Fibroblast of lung (primary cell): ENCODE measurements around the gene JMJD4. TPM values are rescaled to one million over a fixed set of nuclear protein-coding genes. Genes with fewer than 3 reads are reported as not detected.

Experiments
- DNase-seq, 2 donors: peaks; one replicate each; pipeline versions ENCODE4 v3.0.0 to v3.0.0-alpha.2; 2010; ENCODE audit warnings: low read depth in 2 of 2
- H2AFZ ChIP-seq: 2 replicates; pipeline ENCODE4 v1.5.1; 2012; ENCODE audit warnings: low read length, control low read depth, inconsistent platforms
- H3K27ac ChIP-seq: 2 replicates; pipeline ENCODE4 v1.5.1; 2011; ENCODE audit warnings: low read length, control low read depth; ENCODE audit not compliant: insufficient read depth
- H3K27me3 ChIP-seq: 2 replicates; pipeline ENCODE4 v1.5.1; 2011; ENCODE audit warnings: mild to moderate bottlenecking, low read length; ENCODE audit not compliant: control insufficient read depth, insufficient read depth
- H3K36me3 ChIP-seq: 2 replicates; pipeline ENCODE4 v1.5.1; 2011; ENCODE audit warnings: low read length; ENCODE audit not compliant: control insufficient read depth, insufficient read depth
- H3K4me1 ChIP-seq: 2 replicates; pipeline ENCODE4 v1.5.1; 2011; ENCODE audit warnings: low read length; ENCODE audit not compliant: control insufficient read depth, insufficient read depth; ENCODE audit errors: extremely low read depth
- H3K4me2 ChIP-seq: 2 replicates; pipeline ENCODE4 v1.5.1; 2011; ENCODE audit warnings: low read length, control low read depth; ENCODE audit not compliant: insufficient read depth; ENCODE audit errors: extremely low read depth
- H3K4me3 ChIP-seq, 4 experiments: fragments of 200-600 bp in 1 of 4; sonication (generic) in 1 of 4; replicated peaks in 1 of 4; 2 replicates each; pipeline ENCODE4 v1.5.1; 2011 to 2016; ENCODE audit warnings: low read length in 4 of 4, low read depth in 3 of 4, mild to moderate bottlenecking in 3 of 4, control low read depth in 2 of 4, inconsistent platforms in 1 of 4, mixed read lengths in 1 of 4; ENCODE audit not compliant: insufficient read depth in 1 of 4; ENCODE audit errors: control extremely low read depth in 1 of 4
- H3K79me2 ChIP-seq: 2 replicates; pipeline ENCODE4 v1.5.1; 2012; ENCODE audit warnings: mild to moderate bottlenecking, low read length, inconsistent platforms; ENCODE audit not compliant: control insufficient read depth, insufficient read depth
- H3K9ac ChIP-seq: 2 replicates; pipeline ENCODE4 v1.5.1; 2011; ENCODE audit warnings: mild to moderate bottlenecking, low read length, control low read depth; ENCODE audit not compliant: insufficient read depth
- H3K9me3 ChIP-seq: 2 replicates; pipeline ENCODE4 v1.5.1; 2012; ENCODE audit warnings: low read depth, low read length; ENCODE audit not compliant: control insufficient read depth, insufficient read depth
- H4K20me1 ChIP-seq: 2 replicates; pipeline ENCODE4 v1.5.1; 2011; ENCODE audit warnings: low read length; ENCODE audit not compliant: control insufficient read depth, insufficient read depth; ENCODE audit errors: extremely low read depth
- CTCF ChIP-seq, 2 donors: IDR thresholded peaks in 1 of 2; conservative IDR thresholded peaks in 1 of 2; 1 replicate in 1 of 2; 2 replicates in 1 of 2; pipeline ENCODE4 v1.5.1; 2011 to 2012; ENCODE audit warnings: low read length in 2 of 2, control low read depth in 1 of 2, inconsistent platforms in 1 of 2, low read depth in 1 of 2, mild to moderate bottlenecking in 1 of 2
- EZH2 ChIP-seq: IDR thresholded peaks from 2 replicates; pipeline ENCODE4 v1.5.1; 2012; ENCODE audit warnings: low read length, control low read depth, mild to moderate bottlenecking; ENCODE audit errors: missing control alignments
- polyA plus RNA-seq, 2 donors: library from polyadenylated mRNA; depleted of rRNA in 1 of 2; stranded (reverse) in 1 of 2; unstranded in 1 of 2; fragments of >200 nt; gene quantifications; 2 replicates each; pipeline ENCODE4 v1.2.1, GENCODE V29; 2011 to 2012; ENCODE audit warnings: missing spikeins in 1 of 2
- total RNA-seq: library from RNA; depleted of rRNA; stranded (reverse); fragments of >200 nt; gene quantifications from 2 replicates; pipeline ENCODE4 v1.2.1, GENCODE V29; 2014

JMJD4 gene
- total and polyA plus RNA-seq, 2 donors (not counting 1 experiment from before 2014, with no cell fraction given), result 12.1 to 26.4 TPM

GRCh38 chr1:227771326-227771725 lies 36.2 kb upstream of the JMJD4 start:
- H4K20me1 ChIP-seq, result no peaks in the 10 kb centered on the region
- no peak overlapping the region for H3K9ac ChIP-seq
- no peaks in the 10 kb centered on the region for H3K79me2 ChIP-seq
- H3K9me3 ChIP-seq, result no peaks in the 10 kb centered on the region
- H3K4me1 ChIP-seq, result peaks cover 3% of the 10 kb centered on the region
- no peak for TF ChIP-seq CTCF (conservative IDR thresholded peaks at IDR 0.05 in 1 of 2, IDR thresholded peaks at IDR 0.05 in 1 of 2; ENCODE audit: low read depth in 1 of 2, low read length in 2 of 2)
- TF ChIP-seq EZH2, result no peak
- DNase-seq, result no peak
- H3K36me3 ChIP-seq, result peaks cover 16% of the 10 kb centered on the region
- no peak overlapping the region for H3K27ac ChIP-seq
- no peak overlapping the region for H2AFZ ChIP-seq
- no peak overlapping the region for H3K4me2 ChIP-seq
- H3K27me3 ChIP-seq, result no peaks in the 10 kb centered on the region
- no peak overlapping the region for H3K4me3 ChIP-seq

DNA sequence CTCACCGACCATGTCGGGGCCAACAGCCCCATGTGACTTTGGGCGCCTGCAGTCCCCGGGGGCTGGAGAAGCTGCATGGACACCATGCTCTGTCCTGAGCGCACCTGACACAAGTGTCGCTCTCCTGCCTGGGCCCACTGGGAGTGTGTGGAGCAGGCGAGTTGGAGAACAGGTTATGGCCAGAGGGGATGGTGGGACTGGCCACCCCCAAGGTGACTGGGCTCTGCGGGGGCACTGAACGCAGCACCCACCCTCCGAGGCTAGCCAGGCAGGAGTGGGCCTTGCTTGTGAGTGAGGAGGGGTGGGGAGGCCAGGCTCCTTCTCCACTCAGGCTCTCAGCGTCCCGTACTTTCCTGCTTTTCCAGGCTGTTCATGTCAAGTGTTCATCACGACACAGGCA lies 35.7 kb upstream of the JMJD4 start:
- Histone ChIP-seq H3K27me3 (no peaks in the 10 kb centered on the region), H3K79me2 (no peaks in the 10 kb centered on the region), H3K4me2 (no peak overlapping the region), H3K9me3 (no peaks in the 10 kb centered on the region), H2AFZ (no peak overlapping the region), H3K27ac (no peak overlapping the region), H3K36me3 (peaks cover 14% of the 10 kb centered on the region), H3K4me3 (no peak overlapping the region), H4K20me1 (no peaks in the 10 kb centered on the region), H3K9ac (no peak overlapping the region), H3K4me1 (peaks cover 3% of the 10 kb centered on the region)
- TF ChIP-seq EZH2 (no peak), CTCF (conservative IDR thresholded peaks at IDR 0.05 in 1 of 2, IDR thresholded peaks at IDR 0.05 in 1 of 2; ENCODE audit: low read depth in 1 of 2, low read length in 2 of 2) (no peak)
- no peak for DNase-seq

GRCh38 chr1:227769936-227770494 lies 34.9 kb upstream of the JMJD4 start:
- TF ChIP-seq CTCF (conservative IDR thresholded peaks at IDR 0.05 in 1 of 2, IDR thresholded peaks at IDR 0.05 in 1 of 2; ENCODE audit: low read depth in 1 of 2, low read length in 2 of 2) (no peak), EZH2 (no peak)
- no peaks in the 10 kb centered on the region for H4K20me1 ChIP-seq
- no peak for DNase-seq

More at GRCh38 chr1:227769936-227770494, 34.9 kb upstream of the JMJD4 start:
- H2AFZ ChIP-seq, result no peak overlapping the region
- H3K27me3 ChIP-seq, result no peaks in the 10 kb centered on the region
- no peaks in the 10 kb centered on the region for H3K9me3 ChIP-seq
- no peak overlapping the region for H3K9ac ChIP-seq
- H3K79me2 ChIP-seq, result no peaks in the 10 kb centered on the region
- peaks cover 15% of the 10 kb centered on the region for H3K36me3 ChIP-seq
- no peak overlapping the region for H3K4me3 ChIP-seq
- H3K4me1 ChIP-seq, result peaks cover 2% of the 10 kb centered on the region
- no peak overlapping the region for H3K27ac ChIP-seq
- no peak overlapping the region for H3K4me2 ChIP-seq
